Activated CD4-positive, alpha-beta T cell treated with anti-CD3 and anti-CD28 coated beads, Interleukin-2, amount 10 ng/mL, durations not matched to agents 7 days and 5 days (primary cell): Measurements from ENCODE around the gene PRKAR2B. TPM values are rescaled to one million over a fixed set of nuclear protein-coding genes. Genes with fewer than 3 reads are reported as not detected.
"Not testable (repeated sequence)": the region's sequence is repeated elsewhere in the genome, so short reads cannot be mapped to it uniquely, and the experiment has no call there.

Experiments used
- CTCF ChIA-PET: fragments of 350-600 bp; sonication (Branson Sonifier 250); formaldehyde crosslinking; loops from one replicate; lab custom pipeline; 2021; ENCODE audit warnings: antibody characterized with exemption; lab: Charles Lee
- POLR2A ChIA-PET: fragments of 350-600 bp; sonication (Branson Sonifier 250); formaldehyde crosslinking; loops from one replicate; lab custom pipeline; 2021; ENCODE audit warnings: antibody characterized with exemption; lab: Charles Lee
- DNase-seq: peaks from one replicate; pipeline ENCODE4 v3.0.0-alpha.2; 2020
- H3K27ac Mint-ChIP-seq: one replicate; pipeline ENCODE4 v1.8.0; 2021; ENCODE audit warnings: mild to moderate bottlenecking, moderate library complexity, mixed read lengths
- H3K27me3 Mint-ChIP-seq: one replicate; pipeline ENCODE4 v1.8.0; 2021; ENCODE audit warnings: mixed read lengths
- H3K36me3 Mint-ChIP-seq: one replicate; pipeline ENCODE4 v1.8.0; 2021; ENCODE audit warnings: low read depth, mixed read lengths
- H3K4me1 Mint-ChIP-seq: one replicate; pipeline ENCODE4 v1.8.0; 2021; ENCODE audit warnings: mixed read lengths
- H3K4me3 Mint-ChIP-seq: one replicate; pipeline ENCODE4 v1.8.0; 2021; ENCODE audit warnings: mild to moderate bottlenecking, moderate library complexity, mixed read lengths
- H3K9me3 Mint-ChIP-seq: one replicate; pipeline ENCODE4 v1.8.0; 2021; ENCODE audit warnings: mixed read lengths
- total RNA-seq, 2 experiments: library from RNA; stranded (reverse); gene quantifications; one replicate each; pipeline ENCODE4 v1.2.3, GENCODE V29; 2021

PRKAR2B gene
- total RNA-seq, 2 experiments from 2014 or later, result 1.2 to 1.4 TPM

- H3K36me3 Mint-ChIP-seq, result no peaks in the 10 kb centered on the region
- ChIA-PET CTCF (interaction anchor here (1.2 kb wide), 1 partner anchor 10 kb away, joined by 3 read pairs; no protein-coding TSS in a partner anchor), POLR2A (no interaction called here)
- no peak overlapping the region for H3K27ac Mint-ChIP-seq
- no peaks in the 10 kb centered on the region for H3K9me3 Mint-ChIP-seq
- H3K4me3 Mint-ChIP-seq, result no peak overlapping the region
- H3K27me3 Mint-ChIP-seq, result no peaks in the 10 kb centered on the region
- DNase-seq, result no peak
- H3K4me1 Mint-ChIP-seq, result no peaks in the 10 kb centered on the region
These were observed 34.9 kb downstream of the PRKAR2B start for GRCh38 chr7:107079212-107079940.

- Mint-ChIP-seq H3K36me3 (no peaks in the 10 kb centered on the region), H3K4me3 (no peak overlapping the region), H3K4me1 (no peaks in the 10 kb centered on the region), H3K27ac (no peak overlapping the region), H3K9me3 (no peaks in the 10 kb centered on the region), H3K27me3 (no peaks in the 10 kb centered on the region)
- ChIA-PET CTCF (interaction anchor here (0.6 kb wide), 1 partner anchor 40 kb away, joined by 4 read pairs; no protein-coding TSS in a partner anchor), POLR2A (no interaction called here)
- no peak for DNase-seq
These were observed 35.6 kb downstream of the PRKAR2B start for GRCh38 chr7:107080099-107080505.

GRCh38 chr7:107080533-107080932 is 36.0 kb downstream of the PRKAR2B start:
- no peak overlapping the region for H3K27ac Mint-ChIP-seq
- CTCF ChIA-PET, result interaction anchor here (0.6 kb wide), 1 partner anchor 40 kb away, joined by 4 read pairs; no protein-coding TSS in a partner anchor
- H3K4me3 Mint-ChIP-seq, result no peak overlapping the region
- POLR2A ChIA-PET, result no interaction called here
- DNase-seq, result no peak
- H3K27me3 Mint-ChIP-seq, result no peaks in the 10 kb centered on the region
- H3K4me1 Mint-ChIP-seq, result no peaks in the 10 kb centered on the region
- no peaks in the 10 kb centered on the region for H3K36me3 Mint-ChIP-seq
- no peaks in the 10 kb centered on the region for H3K9me3 Mint-ChIP-seq

- no peak overlapping the region for H3K27ac Mint-ChIP-seq
- no peaks in the 10 kb centered on the region for H3K9me3 Mint-ChIP-seq
- ChIA-PET POLR2A (no interaction called here), CTCF (no interaction called here)
- no peak for DNase-seq
- H3K36me3 Mint-ChIP-seq, result no peaks in the 10 kb centered on the region
- no peak overlapping the region for H3K4me3 Mint-ChIP-seq
- H3K4me1 Mint-ChIP-seq, result no peaks in the 10 kb centered on the region
- no peaks in the 10 kb centered on the region for H3K27me3 Mint-ChIP-seq
These were observed 40.7 kb downstream of the PRKAR2B start for GRCh38 chr7:107085180-107085579.

- H3K27me3 Mint-ChIP-seq, result peaks cover 3% of the 10 kb centered on the region
- H3K36me3 Mint-ChIP-seq, result no peaks in the 10 kb centered on the region
- H3K4me3 Mint-ChIP-seq, result no peak overlapping the region
- DNase-seq, result no peak
- no peak overlapping the region for H3K27ac Mint-ChIP-seq
- no peaks in the 10 kb centered on the region for H3K9me3 Mint-ChIP-seq
- no peaks in the 10 kb centered on the region for H3K4me1 Mint-ChIP-seq
- CTCF ChIA-PET, result interaction anchor here (1.3 to 1.8 kb wide), 3 partner anchors 11 to 15 kb away, joined by 3 to 9 read pairs (median 3); no protein-coding TSS in a partner anchor
- POLR2A ChIA-PET, result no interaction called here
These were observed 45.1 kb downstream of the PRKAR2B start for GRCh38 chr7:107089627-107090026.

GRCh38 chr7:107090457-107090856 is 46.0 kb downstream of the PRKAR2B start:
- CTCF ChIA-PET, result interaction anchor here (1.7 to 1.8 kb wide), 2 partner anchors 11 to 14 kb away, joined by 3 to 9 read pairs; no protein-coding TSS in a partner anchor

GRCh38 chr7:107091306-107091705 is 46.8 kb downstream of the PRKAR2B start:
- POLR2A ChIA-PET, result no interaction called here
- Mint-ChIP-seq H3K27ac (no peak overlapping the region), H3K27me3 (peaks cover 9% of the 10 kb centered on the region), H3K4me3 (no peak overlapping the region), H3K36me3 (no peaks in the 10 kb centered on the region), H3K4me1 (no peaks in the 10 kb centered on the region), H3K9me3 (no peaks in the 10 kb centered on the region)
- CTCF ChIA-PET, result no interaction called here
- DNase-seq, result no peak

More at GRCh38 chr7:107090457-107090856, 46.0 kb downstream of the PRKAR2B start:
- DNase-seq, result no peak
- peaks cover 7% of the 10 kb centered on the region for H3K27me3 Mint-ChIP-seq
- H3K36me3 Mint-ChIP-seq, result no peaks in the 10 kb centered on the region
- H3K9me3 Mint-ChIP-seq, result no peaks in the 10 kb centered on the region
- no peak overlapping the region for H3K27ac Mint-ChIP-seq
- H3K4me3 Mint-ChIP-seq, result no peak overlapping the region
- no peaks in the 10 kb centered on the region for H3K4me1 Mint-ChIP-seq
- POLR2A ChIA-PET, result no interaction called here

- peaks cover 17% of the 10 kb centered on the region for H3K27me3 Mint-ChIP-seq
- H3K36me3 Mint-ChIP-seq, POLR2A ChIA-PET, H3K4me1 Mint-ChIP-seq, H3K4me3 Mint-ChIP-seq, H3K9me3 Mint-ChIP-seq, H3K27ac Mint-ChIP-seq, DNase-seq, CTCF ChIA-PET: not testable (repeated sequence)
These were observed 49.2 kb downstream of the PRKAR2B start for GRCh38 chr7:107093671-107094070.

GRCh38 chr7:107099154-107099553 is 54.6 kb downstream of the PRKAR2B start:
- H3K9me3 Mint-ChIP-seq, POLR2A ChIA-PET, H3K4me1 Mint-ChIP-seq, H3K36me3 Mint-ChIP-seq, H3K4me3 Mint-ChIP-seq, DNase-seq, H3K27ac Mint-ChIP-seq: not testable (repeated sequence)
- CTCF ChIA-PET, result interaction anchor here (0.6 kb wide), 1 partner anchor 86 kb away, joined by 3 read pairs; no protein-coding TSS in a partner anchor
- peaks cover 13% of the 10 kb centered on the region for H3K27me3 Mint-ChIP-seq

- Mint-ChIP-seq H3K4me3 (no peak overlapping the region), H3K27me3 (peaks cover 10% of the 10 kb centered on the region), H3K9me3 (peaks cover 2% of the 10 kb centered on the region), H3K36me3 (peaks cover 2% of the 10 kb centered on the region), H3K4me1 (peaks cover 4% of the 10 kb centered on the region), H3K27ac (no peak overlapping the region)
- ChIA-PET CTCF (interaction anchor here (1.0 to 2.2 kb wide), 2 partner anchors 11 to 76 kb away, joined by 4 to 9 read pairs; no protein-coding TSS in a partner anchor), POLR2A (no interaction called here)
- DNase-seq, result no peak
These were observed 56.3 kb downstream of the PRKAR2B start for GRCh38 chr7:107100824-107101223.

- Mint-ChIP-seq H3K36me3 (peaks cover 2% of the 10 kb centered on the region), H3K4me1 (peaks cover 4% of the 10 kb centered on the region), H3K27ac (peak overlapping the region; percentile 86), H3K4me3 (no peak overlapping the region), H3K27me3 (no peaks in the 10 kb centered on the region), H3K9me3 (peaks cover 2% of the 10 kb centered on the region)
- POLR2A ChIA-PET, result interaction anchor here (0.6 kb wide), 1 partner anchor 14 kb away, joined by 5 read pairs; no protein-coding TSS in a partner anchor
- DNase-seq, result no peak
- CTCF ChIA-PET, result no interaction called here
These were observed 58.9 kb downstream of the PRKAR2B start for GRCh38 chr7:107103369-107103768.

GRCh38 chr7:107104801-107105200 is 60.3 kb downstream of the PRKAR2B start:
- ChIA-PET CTCF (interaction anchor here (0.8 to 1.5 kb wide), 3 partner anchors 15 to 59 kb away, joined by 3 read pairs; no protein-coding TSS in a partner anchor), POLR2A (no interaction called here)
- H3K9me3 Mint-ChIP-seq, result peaks cover 2% of the 10 kb centered on the region
- peaks cover 4% of the 10 kb centered on the region for H3K4me1 Mint-ChIP-seq
- no peaks in the 10 kb centered on the region for H3K27me3 Mint-ChIP-seq
- peaks cover 2% of the 10 kb centered on the region for H3K36me3 Mint-ChIP-seq
- H3K4me3 Mint-ChIP-seq, result no peak overlapping the region
- H3K27ac Mint-ChIP-seq, result no peak overlapping the region
- DNase-seq, result no peak

- H3K4me3 Mint-ChIP-seq, result no peak overlapping the region
- H3K27ac Mint-ChIP-seq, result no peak overlapping the region
- POLR2A ChIA-PET, result no interaction called here
- CTCF ChIA-PET, result interaction anchor here (1.5 kb wide), 1 partner anchor 25 kb away, joined by 3 read pairs; no protein-coding TSS in a partner anchor
- H3K27me3 Mint-ChIP-seq, result no peaks in the 10 kb centered on the region
- no peak for DNase-seq
- H3K36me3 Mint-ChIP-seq, result no peaks in the 10 kb centered on the region
- H3K4me1 Mint-ChIP-seq, result peaks cover 4% of the 10 kb centered on the region
- no peaks in the 10 kb centered on the region for H3K9me3 Mint-ChIP-seq
These were observed 61.2 kb downstream of the PRKAR2B start for GRCh38 chr7:107105591-107106245.
